ENCODE data around the gene NPHP3.

The NPHP3 gene

GRCh38 chr3:132662212-132662611, 60.0 kb downstream of the NPHP3 start:
- H3K18ac ChIP-seq (ENCODE audit: low read length), result no peak overlapping the region
- H3K9ac ChIP-seq (ENCODE audit: low read depth, low read length, poor library complexity), result no peak overlapping the region
- no peaks in the 10 kb centered on the region for H3K9me3 ChIP-seq (replicated peaks in 1 of 2; ENCODE audit: control insufficient read depth in 2 of 2, insufficient read depth in 1 of 2, low read depth in 1 of 2, low read length in 2 of 2)
- no peaks in the 10 kb centered on the region for H3K79me1 ChIP-seq (ENCODE audit: low read depth, low read length)
- no peak overlapping the region for H2AFZ ChIP-seq (ENCODE audit: low read length)
- no peak overlapping the region for H2BK5ac ChIP-seq (ENCODE audit: low read length)
- peaks cover 0 to 8% of the 10 kb centered on the region in 2 donors for H3K4me1 ChIP-seq (ENCODE audit: control insufficient read depth in 2 of 2, insufficient read depth in 1 of 2, low read depth in 1 of 2, low read length in 2 of 2)
- H3K27ac ChIP-seq (replicated peaks; ENCODE audit: low read length), result no peak overlapping the region
- no peak overlapping the region for H3K4me2 ChIP-seq (ENCODE audit: insufficient read depth, low read length, poor library complexity, severe bottlenecking)
- DNase-seq (ENCODE audit: low spot score), result no peak
- no peak overlapping the region for H2BK120ac ChIP-seq (ENCODE audit: low read depth, low read length)
- H3K4ac ChIP-seq (ENCODE audit: low read length), result no peak overlapping the region
- peak overlapping the region in 1 of 2 donors; percentile 58 for H3K4me3 ChIP-seq (ENCODE audit: low read length in 2 of 2)
- no peak overlapping the region for H4K8ac ChIP-seq (ENCODE audit: low read depth, low read length)
- no peak overlapping the region for H2BK15ac ChIP-seq (ENCODE audit: low read length)
- no peak overlapping the region for H2BK12ac ChIP-seq (ENCODE audit: low read length)
- H3K23ac ChIP-seq (ENCODE audit: low read depth, low read length, poor library complexity), result no peak overlapping the region
- H3K36me3 ChIP-seq (replicated peaks in 1 of 2; ENCODE audit: control insufficient read depth in 2 of 2, insufficient read depth in 2 of 2, low read length in 2 of 2), result peaks cover 0 to 30% of the 10 kb centered on the region in 2 donors
- no peaks in the 10 kb centered on the region for H3K27me3 ChIP-seq (ENCODE audit: control insufficient read depth in 3 of 3, insufficient read depth in 3 of 3, low read depth in 1 of 3, low read length in 3 of 3)
- no peak overlapping the region for H2AK5ac ChIP-seq (ENCODE audit: low read depth, low read length)
- no peak overlapping the region for H4K91ac ChIP-seq (ENCODE audit: low read depth, low read length, poor library complexity)
- no peak overlapping the region for H3K14ac ChIP-seq (ENCODE audit: low read length)

- Histone ChIP-seq H3K4me3 (ENCODE audit: low read length in 2 of 2) (peak overlapping the region; percentile 58 to 97), H2BK120ac (ENCODE audit: low read depth, low read length) (no peak overlapping the region), H2BK12ac (ENCODE audit: low read length) (no peak overlapping the region), H2BK15ac (ENCODE audit: low read length) (no peak overlapping the region), H3K4me2 (ENCODE audit: insufficient read depth, low read length, poor library complexity, severe bottlenecking) (peak overlapping the region; percentile 90), H4K91ac (ENCODE audit: low read depth, low read length, poor library complexity) (no peak overlapping the region), H3K79me1 (ENCODE audit: low read depth, low read length) (no peaks in the 10 kb centered on the region), H2BK5ac (ENCODE audit: low read length) (no peak overlapping the region), H4K8ac (ENCODE audit: low read depth, low read length) (no peak overlapping the region), H3K9ac (ENCODE audit: low read depth, low read length, poor library complexity) (no peak overlapping the region), H2AFZ (ENCODE audit: low read length) (peak overlapping the region; percentile 97), H3K23ac (ENCODE audit: low read depth, low read length, poor library complexity) (no peak overlapping the region), H3K18ac (ENCODE audit: low read length) (no peak overlapping the region), H3K27ac (replicated peaks; ENCODE audit: low read length) (no peak overlapping the region), H3K27me3 (ENCODE audit: control insufficient read depth in 3 of 3, insufficient read depth in 3 of 3, low read depth in 1 of 3, low read length in 3 of 3) (no peaks in the 10 kb centered on the region), H2AK5ac (ENCODE audit: low read depth, low read length) (no peak overlapping the region), H3K4ac (ENCODE audit: low read length) (no peak overlapping the region), H3K9me3 (replicated peaks in 1 of 2; ENCODE audit: control insufficient read depth in 2 of 2, insufficient read depth in 1 of 2, low read depth in 1 of 2, low read length in 2 of 2) (no peaks in the 10 kb centered on the region), H3K36me3 (replicated peaks in 1 of 2; ENCODE audit: control insufficient read depth in 2 of 2, insufficient read depth in 2 of 2, low read length in 2 of 2) (peaks cover 0 to 19% of the 10 kb centered on the region in 2 donors), H3K4me1 (ENCODE audit: control insufficient read depth in 2 of 2, insufficient read depth in 1 of 2, low read depth in 1 of 2, low read length in 2 of 2) (peaks cover 0 to 8% of the 10 kb centered on the region in 2 donors), H3K14ac (ENCODE audit: low read length) (no peak overlapping the region)
- WGBS, 2 donors (ENCODE audit: extremely low coverage in 2 of 2, insufficient read length in 2 of 2, insufficient replicate concordance in 1 of 2), result no CpG with 5 or more reads among the region's 8 CpGs
- DNase-seq (ENCODE audit: low spot score), result no peak
These were observed 61.1 kb downstream of the NPHP3 start for GRCh38 chr3:132661101-132661500.

- H3K14ac ChIP-seq (ENCODE audit: low read length), result no peak overlapping the region
- no CpG with 5 or more reads among the region's 5 CpGs for WGBS, 2 donors (ENCODE audit: extremely low coverage in 2 of 2, insufficient read length in 2 of 2, insufficient replicate concordance in 1 of 2)
- H3K23ac ChIP-seq (ENCODE audit: low read depth, low read length, poor library complexity), result no peak overlapping the region
- no peaks in the 10 kb centered on the region for H3K9me3 ChIP-seq (replicated peaks in 1 of 2; ENCODE audit: control insufficient read depth in 2 of 2, insufficient read depth in 1 of 2, low read depth in 1 of 2, low read length in 2 of 2)
- no peak overlapping the region for H2BK12ac ChIP-seq (ENCODE audit: low read length)
- H2BK15ac ChIP-seq (ENCODE audit: low read length), result peak overlapping the region; percentile 5
- peaks cover 0 to 16% of the 10 kb centered on the region in 2 donors for H3K36me3 ChIP-seq (replicated peaks in 1 of 2; ENCODE audit: control insufficient read depth in 2 of 2, insufficient read depth in 2 of 2, low read length in 2 of 2)
- H4K8ac ChIP-seq (ENCODE audit: low read depth, low read length), result no peak overlapping the region
- no peak for DNase-seq (ENCODE audit: low spot score)
- no peaks in the 10 kb centered on the region for H3K79me1 ChIP-seq (ENCODE audit: low read depth, low read length)
- no peaks in the 10 kb centered on the region for H3K27me3 ChIP-seq (ENCODE audit: control insufficient read depth in 3 of 3, insufficient read depth in 3 of 3, low read depth in 1 of 3, low read length in 3 of 3)
- H3K9ac ChIP-seq (ENCODE audit: low read depth, low read length, poor library complexity), result peak overlapping the region; percentile 92
- H3K18ac ChIP-seq (ENCODE audit: low read length), result no peak overlapping the region
- peaks cover 0 to 8% of the 10 kb centered on the region in 2 donors for H3K4me1 ChIP-seq (ENCODE audit: control insufficient read depth in 2 of 2, insufficient read depth in 1 of 2, low read depth in 1 of 2, low read length in 2 of 2)
- H2AFZ ChIP-seq (ENCODE audit: low read length), result peak overlapping the region; percentile 97
- no peak overlapping the region for H4K91ac ChIP-seq (ENCODE audit: low read depth, low read length, poor library complexity)
- H2BK120ac ChIP-seq (ENCODE audit: low read depth, low read length), result no peak overlapping the region
- H3K4me3 ChIP-seq (ENCODE audit: low read length in 2 of 2), result peak overlapping the region; percentile 58 to 97
- H2AK5ac ChIP-seq (ENCODE audit: low read depth, low read length), result no peak overlapping the region
- no peak overlapping the region for H3K4ac ChIP-seq (ENCODE audit: low read length)
- peak overlapping the region; percentile 62 for H2BK5ac ChIP-seq (ENCODE audit: low read length)
- no peak overlapping the region for H3K27ac ChIP-seq (replicated peaks; ENCODE audit: low read length)
- H3K4me2 ChIP-seq (ENCODE audit: insufficient read depth, low read length, poor library complexity, severe bottlenecking), result peak overlapping the region; percentile 90
These were observed 61.5 kb downstream of the NPHP3 start for GRCh38 chr3:132660811-132661070.

- Histone ChIP-seq H3K27ac (replicated peaks; ENCODE audit: low read length) (peak within 1 kb of the TSS; percentile 75), H3K14ac (ENCODE audit: low read length) (peak within 1 kb of the TSS; percentile 65), H3K4me1 (ENCODE audit: control insufficient read depth in 2 of 2, insufficient read depth in 1 of 2, low read depth in 1 of 2, low read length in 2 of 2) (peaks cover 0 to 8% of the 10 kb centered on the region in 2 donors), H3K18ac (ENCODE audit: low read length) (peak within 1 kb of the TSS; percentile 93), H4K8ac (ENCODE audit: low read depth, low read length) (no peak within 1 kb of the TSS), H2BK5ac (ENCODE audit: low read length) (peak within 1 kb of the TSS; percentile 62), H2BK120ac (ENCODE audit: low read depth, low read length) (no peak within 1 kb of the TSS), H3K4me2 (ENCODE audit: insufficient read depth, low read length, poor library complexity, severe bottlenecking) (peak within 1 kb of the TSS; percentile 90), H3K36me3 (replicated peaks in 1 of 2; ENCODE audit: control insufficient read depth in 2 of 2, insufficient read depth in 2 of 2, low read length in 2 of 2) (peaks cover 0 to 11% of the 10 kb centered on the region in 2 donors), H2AFZ (ENCODE audit: low read length) (peak within 1 kb of the TSS; percentile 97), H4K91ac (ENCODE audit: low read depth, low read length, poor library complexity) (no peak within 1 kb of the TSS), H3K9ac (ENCODE audit: low read depth, low read length, poor library complexity) (peak within 1 kb of the TSS; percentile 92), H2BK15ac (ENCODE audit: low read length) (peak within 1 kb of the TSS; percentile 5), H2BK12ac (ENCODE audit: low read length) (no peak within 1 kb of the TSS), H2AK5ac (ENCODE audit: low read depth, low read length) (peak within 1 kb of the TSS; percentile 49), H3K4ac (ENCODE audit: low read length) (no peak within 1 kb of the TSS), H3K4me3 (ENCODE audit: low read length in 2 of 2) (peak within 1 kb of the TSS; percentile 58 to 97), H3K27me3 (ENCODE audit: control insufficient read depth in 3 of 3, insufficient read depth in 3 of 3, low read depth in 1 of 3, low read length in 3 of 3) (no peaks in the 10 kb centered on the region), H3K79me1 (ENCODE audit: low read depth, low read length) (no peaks in the 10 kb centered on the region), H3K23ac (ENCODE audit: low read depth, low read length, poor library complexity) (peak within 1 kb of the TSS; percentile 22), H3K9me3 (replicated peaks in 1 of 2; ENCODE audit: control insufficient read depth in 2 of 2, insufficient read depth in 1 of 2, low read depth in 1 of 2, low read length in 2 of 2) (no peaks in the 10 kb centered on the region)
- no CpG with 5 or more reads among the region's 64 CpGs for WGBS, 2 donors (ENCODE audit: extremely low coverage in 2 of 2, insufficient read length in 2 of 2, insufficient replicate concordance in 1 of 2)
- DNase-seq (ENCODE audit: low spot score), result no peak
These were observed 62.0 kb downstream of the NPHP3 start, which contains the start of gene UBA5 for GRCh38 chr3:132660052-132660810. UBA5 (plus strand) TSS chr3:132660329; CDS start chr3:132660538, 209 bp downstream.

Measured in neuronal stem cell (in vitro differentiated cells).